GM21447 (cell line): ENCODE results near the gene OAS3.
"Not testable (repeated sequence)": the region's sequence is repeated elsewhere in the genome, so short reads cannot be mapped to it uniquely, and the experiment has no call there.

Source experiments
- ATAC-seq: cut with Tn5 transposase; IDR thresholded peaks from one replicate; pipeline ENCODE4 v1.9.1; 2021; ENCODE audit not compliant: unreplicated experiment

Gene OAS3

DNA sequence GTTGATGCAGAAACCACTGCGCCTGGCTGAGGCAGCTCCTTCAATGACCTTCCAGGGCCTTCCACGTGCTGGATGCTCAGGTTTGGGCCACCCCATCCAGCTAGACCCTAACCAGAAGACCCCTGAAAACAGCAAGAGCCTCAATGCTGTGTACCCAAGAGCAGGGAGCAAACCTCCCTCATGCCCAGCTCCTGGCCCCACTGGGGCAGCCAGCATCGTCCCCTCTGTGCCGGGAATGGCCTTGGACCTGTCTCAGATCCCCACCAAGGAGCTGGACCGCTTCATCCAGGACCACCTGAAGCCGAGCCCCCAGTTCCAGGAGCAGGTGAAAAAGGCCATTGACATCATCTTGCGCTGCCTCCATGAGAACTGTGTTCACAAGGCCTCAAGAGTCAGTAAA lies 10.5 kb downstream of the OAS3 start:
- ATAC-seq: no peak

DNA sequence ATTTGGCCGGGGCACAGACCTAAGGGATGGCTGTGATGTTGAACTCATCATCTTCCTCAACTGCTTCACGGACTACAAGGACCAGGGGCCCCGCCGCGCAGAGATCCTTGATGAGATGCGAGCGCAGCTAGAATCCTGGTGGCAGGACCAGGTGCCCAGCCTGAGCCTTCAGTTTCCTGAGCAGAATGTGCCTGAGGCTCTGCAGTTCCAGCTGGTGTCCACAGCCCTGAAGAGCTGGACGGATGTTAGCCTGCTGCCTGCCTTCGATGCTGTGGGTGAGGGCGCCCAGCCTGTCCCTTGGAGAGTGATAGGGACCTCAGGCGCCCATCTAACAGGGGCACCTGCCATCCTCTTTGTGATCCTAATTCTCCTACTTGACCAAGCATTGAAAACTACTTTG lies 12.4 kb downstream of the OAS3 start:
- no peak for ATAC-seq

GRCh38 chr12:112957125-112957524 lies 18.9 kb downstream of the OAS3 start:
- not testable (repeated sequence) for ATAC-seq

- ATAC-seq: no peak
Measured at GRCh38 chr12:112961074-112961473, 22.8 kb downstream of the OAS3 start.

GRCh38 chr12:112961536-112961935 lies 23.3 kb downstream of the OAS3 start:
- ATAC-seq: no peak

DNA sequence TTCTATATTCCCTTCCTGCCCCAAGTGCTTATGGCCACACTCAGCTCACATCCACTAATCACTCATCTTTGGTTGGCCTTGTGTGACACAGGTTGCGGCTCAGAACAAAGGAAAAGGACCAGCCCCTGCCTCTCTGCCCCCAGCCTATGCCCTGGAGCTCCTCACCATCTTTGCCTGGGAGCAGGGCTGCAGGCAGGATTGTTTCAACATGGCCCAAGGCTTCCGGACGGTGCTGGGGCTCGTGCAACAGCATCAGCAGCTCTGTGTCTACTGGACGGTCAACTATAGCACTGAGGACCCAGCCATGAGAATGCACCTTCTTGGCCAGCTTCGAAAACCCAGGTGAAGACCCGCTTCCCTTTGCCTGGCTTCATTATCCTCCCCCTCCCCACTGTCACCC lies 24.3 kb downstream of the OAS3 start:
- ATAC-seq: no peak

GRCh38 chr12:112963227-112963861 lies 25.1 kb downstream of the OAS3 start:
- no peak for ATAC-seq

GRCh38 chr12:112964067-112964670 lies 25.9 kb downstream of the OAS3 start:
- ATAC-seq: no peak

GRCh38 chr12:112964915-112965314 lies 26.6 kb downstream of the OAS3 start:
- no peak for ATAC-seq

- no peak for ATAC-seq
Measured at GRCh38 chr12:112965643-112966042, 27.4 kb downstream of the OAS3 start.

- ATAC-seq: no peak
Measured at GRCh38 chr12:112967306-112967705, 29.0 kb downstream of the OAS3 start.

GRCh38 chr12:112967858-112968257 lies 29.6 kb downstream of the OAS3 start:
- no peak for ATAC-seq

GRCh38 chr12:112969547-112970306 lies 31.5 kb downstream of the OAS3 start:
- no peak for ATAC-seq

GRCh38 chr12:112970391-112970790 lies 32.1 kb downstream of the OAS3 start:
- no peak for ATAC-seq

- ATAC-seq: no peak
Measured at GRCh38 chr12:112971248-112971647, 33.0 kb downstream of the OAS3 start.

- ATAC-seq: no peak
Measured at GRCh38 chr12:112973011-112973735, 34.9 kb downstream of the OAS3 start.

DNA sequence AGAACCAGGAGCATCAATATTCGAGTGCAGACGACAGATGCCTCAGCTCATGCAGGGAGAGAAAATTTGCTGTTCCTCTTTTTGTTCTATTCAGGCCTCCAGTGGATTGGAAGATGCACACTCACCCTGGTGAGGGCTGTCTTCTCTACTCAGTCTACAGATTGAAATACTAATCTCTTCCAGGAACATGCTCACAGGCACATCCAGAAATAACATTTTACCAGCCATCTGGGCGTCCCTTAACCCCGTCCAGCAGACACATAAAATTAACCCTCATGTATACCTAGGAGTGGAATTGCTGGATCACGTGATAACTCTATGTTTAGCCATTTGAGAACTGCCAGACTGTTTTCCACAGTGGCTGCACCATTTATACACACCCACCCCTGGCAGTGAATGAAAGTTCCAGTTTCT lies 35.6 kb downstream of the OAS3 start:
- no peak for ATAC-seq

DNA sequence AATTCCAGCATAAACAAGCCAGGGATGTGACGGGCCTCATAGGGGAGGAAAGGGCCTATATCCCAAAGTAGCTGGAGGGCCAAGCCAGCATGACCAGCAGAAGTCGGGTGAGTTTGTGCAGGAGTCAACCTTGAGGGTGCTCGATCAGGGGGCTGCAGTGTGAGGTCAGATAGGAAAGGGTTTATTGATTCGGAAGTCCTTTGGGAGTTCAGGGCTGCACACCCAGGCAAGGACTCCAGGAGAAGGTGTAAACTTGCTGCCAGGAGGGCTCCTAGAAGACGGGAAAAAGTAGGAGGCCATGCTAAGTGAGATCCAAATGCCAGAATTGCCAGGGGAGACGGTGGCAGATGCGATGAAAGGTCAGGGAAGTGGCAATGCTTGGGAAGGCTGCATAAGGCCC lies 36.6 kb downstream of the OAS3 start:
- ATAC-seq: no peak

DNA sequence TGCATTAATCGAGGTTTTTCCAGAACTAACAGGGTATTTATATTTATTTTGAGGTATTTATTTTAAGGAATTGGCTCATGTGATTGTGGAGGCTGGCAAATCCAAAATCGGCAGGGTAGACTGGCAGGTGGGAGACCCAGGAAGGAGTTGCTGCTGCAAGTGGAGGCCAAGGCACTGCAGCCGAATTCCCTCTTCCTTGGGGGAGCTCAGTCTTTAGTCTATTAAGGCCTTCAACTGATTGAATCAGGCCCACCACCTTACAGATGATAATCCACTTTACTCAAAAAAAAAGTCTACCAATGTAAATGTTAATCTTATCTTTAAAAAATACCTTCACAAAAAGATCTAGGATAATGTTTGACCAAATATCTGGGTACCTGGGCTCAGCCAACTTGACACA lies 38.9 kb downstream of the OAS3 start:
- ATAC-seq: no peak

DNA sequence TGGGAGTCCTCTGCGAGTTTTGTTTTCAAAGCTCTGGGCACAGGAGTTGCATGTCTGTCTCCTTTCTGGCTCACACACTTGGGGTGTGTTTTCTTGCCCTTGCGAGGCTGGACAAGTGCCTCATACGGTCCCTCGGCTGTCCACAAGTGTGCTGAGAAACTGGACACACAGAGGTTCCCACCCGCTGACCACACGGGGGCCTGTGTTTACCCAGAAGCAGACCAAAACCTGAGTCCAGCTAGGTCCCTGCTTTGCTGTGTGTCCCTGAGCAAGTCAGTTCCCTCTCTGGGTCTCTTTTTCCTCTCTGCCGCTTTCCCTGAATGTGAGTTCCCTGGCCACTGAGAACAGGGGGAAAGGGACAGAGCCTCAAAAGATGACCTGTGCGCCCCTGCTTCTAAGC lies 39.4 kb downstream of the OAS3 start:
- no peak for ATAC-seq

DNA sequence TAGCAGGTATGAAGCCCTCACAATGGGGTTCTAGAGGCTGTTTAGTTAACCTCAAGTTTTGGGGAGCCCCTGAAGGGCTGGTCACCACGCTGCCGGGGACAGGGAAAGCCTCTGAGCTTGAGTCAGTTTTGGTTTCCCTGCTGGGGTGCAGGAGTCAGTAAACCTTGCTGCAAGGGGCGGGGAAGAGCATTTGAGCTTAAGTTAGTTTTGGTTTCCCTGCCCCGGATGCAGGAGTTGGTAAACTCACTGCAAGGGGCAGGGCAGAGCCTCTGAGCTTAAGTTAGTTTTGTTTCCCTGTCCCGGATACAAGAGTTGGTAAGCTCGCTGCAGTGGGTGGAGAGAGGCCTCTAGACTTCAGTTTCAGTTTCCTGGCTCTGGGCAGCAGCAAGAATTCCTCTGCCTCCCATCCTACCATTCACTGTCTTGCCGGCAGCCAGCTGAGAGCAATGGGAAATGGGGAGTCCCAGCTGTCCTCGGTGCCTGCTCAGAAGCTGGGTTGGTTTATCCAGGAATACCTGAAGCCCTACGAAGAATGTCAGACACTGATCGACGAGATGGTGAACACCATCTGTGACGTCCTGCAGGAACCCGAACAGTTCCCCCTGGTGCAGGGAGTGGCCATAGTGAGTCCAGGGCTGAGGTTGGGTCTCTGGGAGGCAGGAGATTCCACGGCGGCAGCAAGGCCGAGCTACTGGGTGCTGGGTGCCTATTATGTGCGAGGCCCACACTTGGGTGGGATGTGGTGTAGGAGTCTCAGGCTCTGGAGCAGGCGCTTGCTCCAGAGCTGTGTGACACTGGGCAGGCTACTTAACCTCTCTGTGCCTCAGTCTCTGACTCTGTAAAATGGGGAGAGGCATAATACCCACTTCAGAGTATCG lies 40.1 kb downstream of the OAS3 start, which contains the start of gene OAS2:
OAS2 (plus strand) TSS at position 357 of the 878 bp plus-strand sequence; CDS start at position 447, 90 bp downstream.
- peak; percentile 92 for ATAC-seq
